Keratinocyte (primary cell): Measurements from ENCODE around the gene TBC1D16. TPM values are rescaled to one million over a fixed set of nuclear protein-coding genes. Genes with fewer than 3 reads are reported as not detected.

Source experiments
- DNase-seq: peaks from one replicate; pipeline ENCODE4 v3.0.0-alpha.2; 2011; ENCODE audit warnings: low read depth, missing footprints, low spot score
- FAIRE-seq: peaks from 2 replicates; lab custom pipeline; 2011; peaks lifted over from hg19 to GRCh38; lab: Jason Lieb, UNC
- H2AFZ ChIP-seq: 2 replicates; pipeline ENCODE4 v1.6.0; 2012; ENCODE audit warnings: low read length, control low read depth, inconsistent platforms; ENCODE audit not compliant: control insufficient read depth
- H3K27ac ChIP-seq: 2 replicates; pipeline ENCODE4 v1.5.1; 2011; ENCODE audit warnings: low read length; ENCODE audit not compliant: control insufficient read depth, insufficient read depth
- H3K27me3 ChIP-seq: 3 replicates; pipeline ENCODE4 v1.6.0; 2011; ENCODE audit warnings: low read length; ENCODE audit not compliant: control insufficient read depth, insufficient read depth; ENCODE audit errors: extremely low read depth
- H3K36me3 ChIP-seq, 2 experiments: 2 replicates in 1 of 2; 3 replicates in 1 of 2; pipeline ENCODE4 v1.5.1; 2011; ENCODE audit warnings: low read length in 2 of 2, mild to moderate bottlenecking in 1 of 2; ENCODE audit not compliant: control insufficient read depth in 2 of 2, insufficient read depth in 2 of 2; ENCODE audit errors: extremely low read depth in 1 of 2
- H3K4me1 ChIP-seq: 3 replicates; pipeline ENCODE4 v1.5.1; 2011; ENCODE audit warnings: low read length; ENCODE audit not compliant: control insufficient read depth, insufficient read depth; ENCODE audit errors: extremely low read depth
- H3K4me2 ChIP-seq: 3 replicates; pipeline ENCODE4 v1.6.0; 2011; ENCODE audit warnings: low read depth, low read length; ENCODE audit not compliant: control insufficient read depth, insufficient read depth; ENCODE audit errors: extremely low read depth
- H3K4me3 ChIP-seq, 3 experiments: fragments of 200-600 bp in 1 of 3; sonication (generic) in 1 of 3; 2 replicates in 2 of 3; 3 replicates in 1 of 3; pipeline ENCODE4 v1.5.1; 2011 to 2016; ENCODE audit warnings: low read length in 3 of 3, mild to moderate bottlenecking in 3 of 3, control low read depth in 2 of 3, inconsistent platforms in 1 of 3, low read depth in 1 of 3, mixed read lengths in 1 of 3, mixed run types in 1 of 3, moderate library complexity in 1 of 3; ENCODE audit not compliant: control insufficient read depth in 2 of 3, insufficient read depth in 2 of 3; ENCODE audit errors: extremely low read depth in 1 of 3
- H3K79me2 ChIP-seq: 2 replicates; pipeline ENCODE4 v1.6.0; 2012; ENCODE audit warnings: low read length; ENCODE audit not compliant: control insufficient read depth, insufficient read depth
- H3K9ac ChIP-seq: 3 replicates; pipeline ENCODE4 v1.6.0; 2011; ENCODE audit warnings: low read length; ENCODE audit not compliant: control insufficient read depth, insufficient read depth; ENCODE audit errors: extremely low read depth
- H3K9me1 ChIP-seq: 3 replicates; pipeline ENCODE4 v1.6.0; 2011; ENCODE audit warnings: low read length; ENCODE audit not compliant: control insufficient read depth, insufficient read depth; ENCODE audit errors: extremely low read depth
- H3K9me3 ChIP-seq: 2 replicates; pipeline ENCODE4 v1.5.1; 2012; ENCODE audit warnings: low read depth, low read length; ENCODE audit not compliant: control insufficient read depth
- H4K20me1 ChIP-seq: 3 replicates; pipeline ENCODE4 v1.6.0; 2011; ENCODE audit warnings: low read length; ENCODE audit not compliant: control insufficient read depth, insufficient read depth; ENCODE audit errors: extremely low read depth
- CTCF ChIP-seq, 3 experiments: IDR thresholded peaks in 1 of 3; conservative IDR thresholded peaks in 1 of 3; optimal IDR thresholded peaks in 1 of 3; 2 replicates in 2 of 3; 3 replicates in 1 of 3; pipeline versions ENCODE3 to v1.5.1; 2011; ENCODE audit warnings: low read length in 3 of 3, mild to moderate bottlenecking in 3 of 3, moderate library complexity in 2 of 3, control low read depth in 1 of 3, inconsistent platforms in 1 of 3; ENCODE audit not compliant: insufficient read depth in 2 of 3; ENCODE audit errors: extremely low read depth in 1 of 3
- EZH2 ChIP-seq: IDR thresholded peaks from one replicate; pipeline ENCODE4 v1.6.1; 2012; ENCODE audit warnings: inconsistent platforms, mild to moderate bottlenecking, low read length, moderate library complexity
- dilution Hi-C: fragments of 300-500 bp; cut with MboI; formaldehyde crosslinking; loops from one replicate; pipeline ENCODE4 v1.7.0; 2020; ENCODE audit warnings: low sequenced_read_pairs; ENCODE audit not compliant: extremely low pct_ligation_motif_present
- polyA plus RNA-seq, 5 experiments: library from polyadenylated mRNA; depleted of rRNA in 3 of 5; stranded (reverse) in 3 of 5; stranded (forward) in 1 of 5; unstranded in 1 of 5; fragments of >200 nt; gene quantifications; 1 replicate in 1 of 5; 2 replicates in 3 of 5; 3 replicates in 1 of 5; pipeline versions ENCODE4 v1.2.1 to v1.2.3, GENCODE V29; 2011 to 2012; ENCODE audit warnings: missing spikeins in 2 of 5, low read depth in 1 of 5, low replicate concordance in 1 of 5

TBC1D16 gene
- polyA plus RNA-seq, 1 donor (not counting 4 experiments of a cell fraction or from before 2014, with no cell fraction given): 8.6 TPM

GRCh38 chr17:79989106-79989835 lies 46.4 kb downstream of the TBC1D16 start:
- no peak overlapping the region for H3K4me2 ChIP-seq
- H3K36me3 ChIP-seq: no peaks in the 10 kb centered on the region
- no peak for DNase-seq
- H3K4me3 ChIP-seq: no peak overlapping the region
- no peak overlapping the region for H3K9ac ChIP-seq
- H3K27ac ChIP-seq: no peak overlapping the region
- H3K9me1 ChIP-seq: no peaks in the 10 kb centered on the region
- no peak for FAIRE-seq
- H4K20me1 ChIP-seq: peaks cover 2% of the 10 kb centered on the region
- H3K9me3 ChIP-seq: no peaks in the 10 kb centered on the region
- H3K4me1 ChIP-seq: peaks cover 11% of the 10 kb centered on the region
- no peaks in the 10 kb centered on the region for H3K79me2 ChIP-seq
- no peak overlapping the region for H2AFZ ChIP-seq
- dilution Hi-C loops: no loop called here
- TF ChIP-seq EZH2 (no peak), CTCF (optimal IDR thresholded peaks at IDR 0.05 in 1 of 3, IDR thresholded peaks at IDR 0.05 in 1 of 3, conservative IDR thresholded peaks at IDR 0.05 in 1 of 3; ENCODE audit: extremely low read depth in 1 of 3, insufficient read depth in 2 of 3, low read length in 3 of 3) (no peak)
- H3K27me3 ChIP-seq: no peaks in the 10 kb centered on the region

GRCh38 chr17:79988185-79988971 lies 47.3 kb downstream of the TBC1D16 start:
- Histone ChIP-seq H3K9me3 (no peaks in the 10 kb centered on the region), H3K27ac (no peak overlapping the region), H3K79me2 (no peaks in the 10 kb centered on the region), H3K4me2 (no peak overlapping the region), H3K27me3 (no peaks in the 10 kb centered on the region), H2AFZ (no peak overlapping the region), H3K36me3 (no peaks in the 10 kb centered on the region), H3K9ac (no peak overlapping the region), H4K20me1 (peaks cover 2% of the 10 kb centered on the region), H3K4me3 (no peak overlapping the region), H3K9me1 (no peaks in the 10 kb centered on the region), H3K4me1 (peaks cover 10% of the 10 kb centered on the region)
- no peak for TF ChIP-seq CTCF (optimal IDR thresholded peaks at IDR 0.05 in 1 of 3, IDR thresholded peaks at IDR 0.05 in 1 of 3, conservative IDR thresholded peaks at IDR 0.05 in 1 of 3; ENCODE audit: extremely low read depth in 1 of 3, insufficient read depth in 2 of 3, low read length in 3 of 3)
- no peak for TF ChIP-seq EZH2
- DNase-seq: no peak
- dilution Hi-C loops: no loop called here
- FAIRE-seq: no peak
